Right ventricle myocardium inferior (tissue), 1 donor: ENCODE results near the gene CDK19. TPM values are rescaled to one million over a fixed set of nuclear protein-coding genes. Genes with fewer than 3 reads are reported as not detected.

Experiments
- ATAC-seq: fragments of 200-7000 bp; cut with Tn5 transposase; one replicate; pipeline ENCODE4 v1.9.1; 2020; ENCODE audit warnings: mild to moderate bottlenecking, moderate library complexity
- DNase-seq: peaks from one replicate; pipeline ENCODE4 v3.0.0; 2021; ENCODE audit errors: missing footprints
- intact Hi-C: fragments of 100-400 bp; cut with DNase I; formaldehyde crosslinking; loops from one replicate; pipeline ENCODE4 v1.11.0; 2022
- total RNA-seq: library from RNA; stranded (reverse); fragmentation: NEBNext Ultra II Directional; extraction: Animal tissue kit (Norgen Biotek cat#: 25700); gene quantifications from one replicate; pipeline ENCODE4 v1.2.1, GENCODE V29; 2021
- donor health status: DM: no; HTN: yes; CAD: no; lungs with severe emphysema.

The CDK19 gene
- total RNA-seq, 1 donor from 2014 or later: 11.5 TPM

DNA sequence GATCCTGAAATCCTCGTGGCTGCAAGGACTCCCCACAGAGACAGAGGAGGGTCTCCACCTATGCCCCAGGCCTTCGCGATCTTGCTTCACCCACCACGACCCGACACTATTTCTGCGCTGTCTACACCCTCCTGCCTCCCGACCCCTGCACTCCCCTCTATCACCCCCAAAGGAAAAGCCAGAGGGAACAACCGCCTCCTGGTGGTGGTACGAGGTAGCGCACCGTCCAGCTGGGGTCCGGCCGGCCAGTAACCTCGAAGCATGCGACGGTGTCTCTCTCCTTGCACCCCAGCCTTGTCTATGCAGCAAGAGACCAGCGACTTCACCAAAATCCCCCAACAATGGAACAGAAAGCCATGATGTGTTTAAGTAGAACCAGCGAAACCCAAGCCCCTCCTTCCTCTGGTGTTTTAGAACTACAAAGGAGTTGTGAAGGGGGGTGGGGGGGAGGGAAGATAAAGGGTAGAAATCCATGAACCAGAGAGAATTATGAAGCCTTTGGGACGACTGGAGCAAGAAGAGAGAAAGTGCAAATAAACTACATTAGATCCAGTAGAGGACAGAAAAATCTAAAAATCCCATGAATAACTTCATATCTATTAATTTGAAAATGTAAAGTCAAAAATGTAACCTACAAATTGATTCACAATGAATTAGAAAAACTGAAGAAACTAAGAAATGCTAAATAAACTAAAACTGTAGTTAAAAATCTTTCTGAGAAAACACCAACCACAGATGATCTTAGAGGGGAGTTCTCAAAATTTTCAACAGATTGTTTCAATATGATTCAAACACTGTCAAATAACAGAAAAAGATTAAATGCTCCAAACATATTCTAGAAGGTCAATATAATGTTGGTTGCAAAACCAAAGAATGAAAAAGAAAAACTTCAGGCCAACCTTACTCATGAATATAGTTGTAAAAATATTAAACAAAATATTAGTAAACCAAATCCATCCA lies 168.0 kb downstream of the CDK19 start:
- ATAC-seq (no peak), DNase-seq (peak; percentile 16)
- intact Hi-C loops: no loop called here

DNA sequence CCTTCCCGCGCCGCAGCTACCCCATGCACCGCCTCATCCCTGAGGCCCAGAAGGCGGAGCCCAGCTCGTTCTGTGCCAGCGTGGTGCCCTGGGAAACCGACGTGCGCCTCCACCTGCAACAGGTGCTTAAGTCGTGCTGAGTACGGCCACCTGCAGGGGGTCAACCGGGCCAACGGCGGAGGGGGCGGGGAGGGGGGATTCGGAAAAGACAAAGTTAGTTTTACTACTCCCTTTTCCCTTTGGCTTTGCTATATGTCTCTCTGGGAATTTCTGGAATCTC lies 168.9 kb downstream of the CDK19 start:
- no peak for ATAC-seq
- no peak for DNase-seq
- intact Hi-C loops: no loop called here

DNA sequence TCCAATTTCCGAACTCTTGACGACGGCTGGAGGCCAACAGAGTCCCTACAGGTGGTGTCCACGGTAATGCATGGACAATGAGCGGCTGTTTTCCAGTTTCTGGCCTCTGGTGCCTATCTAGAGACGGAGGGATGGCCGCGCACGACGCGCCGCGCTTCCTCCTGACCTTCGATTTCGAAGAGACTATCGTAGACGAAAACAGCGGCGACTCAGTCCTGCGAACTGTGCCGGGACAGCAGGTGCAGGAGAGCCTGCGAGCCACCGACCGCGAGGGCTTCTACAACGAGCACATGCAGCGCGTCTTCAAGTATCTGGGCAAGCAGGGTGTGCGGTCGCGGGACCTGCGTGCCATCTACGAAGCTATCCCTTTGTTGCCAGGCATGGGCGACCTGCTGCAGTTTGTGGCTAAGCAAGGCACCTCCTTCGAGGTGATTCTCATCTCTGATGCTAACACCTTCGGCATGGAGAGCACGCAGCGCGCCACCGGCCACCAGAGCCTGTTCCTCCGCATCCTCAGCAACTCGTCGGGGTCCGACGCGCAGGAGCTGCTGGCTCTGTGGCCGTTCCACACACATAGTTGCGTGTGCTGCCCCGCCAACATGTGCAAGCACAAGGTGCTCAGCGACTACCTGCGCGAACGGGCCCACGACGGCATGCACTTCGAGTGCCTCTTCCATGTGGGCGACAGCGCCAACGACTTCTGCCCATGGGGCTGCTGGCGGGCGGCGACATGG lies 169.4 kb downstream of the CDK19 start:
- ATAC-seq (no peak), DNase-seq (peak; percentile 68)
- intact Hi-C loops: no loop called here

DNA sequence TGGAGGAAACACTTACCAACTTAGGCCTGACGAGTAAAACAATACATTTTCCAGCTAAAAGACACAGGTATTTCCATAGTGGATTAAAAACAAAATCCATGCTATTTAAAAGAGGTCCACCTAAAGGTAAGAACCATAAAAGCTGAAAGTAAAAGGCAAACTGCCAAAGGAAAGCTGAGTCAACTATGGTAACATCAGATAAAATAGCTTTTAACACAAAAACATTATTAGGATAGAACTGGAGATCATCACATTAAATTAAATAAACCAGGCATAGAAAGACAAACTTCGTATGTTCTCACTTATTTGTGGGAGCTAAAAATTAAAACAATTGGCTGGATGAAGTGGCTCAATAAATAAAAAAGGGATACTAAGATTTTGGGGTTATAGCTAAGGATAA lies 172.1 kb downstream of the CDK19 start:
- intact Hi-C loops: no loop called here
- DNase-seq (no peak), ATAC-seq (no peak)

DNA sequence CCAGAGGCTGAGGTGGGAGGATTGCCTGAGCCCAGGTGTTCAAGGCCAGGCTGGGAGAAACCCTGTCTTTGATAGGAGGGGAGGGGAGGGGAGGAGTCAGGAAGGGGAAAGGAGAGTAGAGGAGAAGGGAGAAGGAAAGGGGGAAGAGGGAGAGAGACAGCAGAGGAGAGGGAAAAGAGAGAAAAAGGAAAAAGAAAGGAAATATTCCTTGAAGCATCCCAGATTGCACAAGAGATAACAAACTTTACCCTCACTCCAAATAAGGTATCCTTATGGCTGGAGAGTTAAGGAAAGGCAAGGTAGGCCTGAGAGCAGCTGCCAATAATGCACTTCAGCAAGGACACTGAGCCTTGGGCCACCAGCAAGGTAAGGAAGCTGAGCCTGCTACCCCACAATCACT lies 172.6 kb downstream of the CDK19 start:
- intact Hi-C loops: no loop called here
- ATAC-seq (no peak), DNase-seq (peak; percentile 23)

DNA sequence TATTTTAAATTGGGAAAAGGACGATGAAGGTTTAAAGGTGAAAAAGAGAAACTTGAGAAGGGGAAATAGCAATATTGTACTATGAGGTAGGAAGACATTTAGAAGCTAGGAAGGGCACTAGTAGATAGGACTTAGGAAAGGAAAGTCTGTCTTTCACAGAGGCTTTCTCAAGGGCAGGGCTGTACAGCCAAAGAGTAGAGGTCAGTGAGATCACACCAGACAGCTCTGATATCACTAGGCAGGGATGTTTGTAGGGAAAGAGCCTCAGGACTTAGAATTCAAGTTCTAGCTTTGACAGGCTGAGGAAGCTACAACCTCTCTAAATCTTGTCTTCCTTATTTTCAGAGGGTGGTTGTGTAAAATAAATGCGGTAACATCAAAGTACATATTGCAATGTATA lies 178.5 kb downstream of the CDK19 start:
- DNase-seq (no peak), ATAC-seq (peak; percentile 60)
- intact Hi-C loops: no loop called here

DNA sequence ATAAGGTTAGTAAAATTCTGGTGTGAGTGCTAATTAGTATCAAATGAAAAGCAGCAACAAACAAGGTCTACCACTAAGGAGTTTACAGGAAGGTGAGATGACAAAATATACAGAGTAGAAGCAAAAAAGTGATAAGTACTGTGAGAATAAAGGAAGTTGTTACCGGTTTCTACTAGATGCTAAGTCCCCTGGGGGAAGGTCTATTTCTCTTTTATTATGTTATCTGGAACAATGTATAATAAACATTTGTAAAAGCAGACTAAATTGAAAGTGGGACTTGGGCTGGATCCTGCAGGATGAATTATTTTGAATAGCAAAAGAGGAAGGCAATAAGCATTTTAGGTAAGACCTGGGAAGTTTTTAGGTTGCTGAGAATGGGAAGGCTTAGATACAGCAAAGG lies 180.2 kb downstream of the CDK19 start:
- DNase-seq: no peak
- ATAC-seq: no peak
- intact Hi-C loops: no loop called here

DNA sequence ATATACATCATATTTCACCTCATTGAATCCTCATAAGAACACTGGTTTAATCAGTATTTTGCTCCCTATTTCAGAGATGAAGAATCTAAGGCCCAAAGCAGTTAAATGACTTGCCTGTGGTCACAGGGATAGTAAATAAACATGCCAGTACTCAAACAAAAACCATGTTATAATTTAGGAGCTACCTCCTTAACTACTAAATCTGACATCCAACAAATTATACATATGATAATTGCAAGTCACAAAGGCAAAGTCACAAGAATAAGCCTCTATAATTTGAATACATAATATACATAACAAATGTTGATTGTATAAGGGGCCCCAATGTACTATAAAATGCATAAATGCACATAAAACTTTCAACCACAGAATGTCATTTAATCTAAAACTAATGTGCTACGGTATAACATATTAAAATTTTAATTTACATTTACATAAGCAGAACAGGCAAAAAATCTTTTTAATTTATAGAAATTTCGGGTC lies 181.5 kb downstream of the CDK19 start:
- intact Hi-C loops: no loop called here
- DNase-seq: no peak
- ATAC-seq: no peak

DNA sequence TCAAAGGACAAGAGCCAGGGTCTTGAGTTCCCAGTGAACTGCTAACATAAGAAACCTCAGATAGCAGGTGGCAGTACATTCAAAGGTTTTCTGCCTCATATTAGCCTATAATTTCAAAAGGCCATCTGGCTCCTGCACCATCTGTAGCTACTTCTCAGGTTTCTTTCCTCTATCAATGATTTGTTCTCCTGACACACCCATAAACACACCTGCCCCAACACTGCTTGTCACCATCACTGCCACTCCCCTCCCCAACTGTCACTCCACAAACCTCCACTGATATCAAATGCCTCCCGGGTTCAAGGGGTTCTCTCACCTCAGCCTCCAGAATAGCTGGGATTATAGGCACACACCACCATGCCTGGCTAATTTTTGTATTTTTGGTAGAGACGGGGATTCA lies 186.1 kb downstream of the CDK19 start:
- intact Hi-C loops: loop anchor here (10.0 kb wide), 1 partner anchor 84 kb away; no protein-coding TSS in a partner anchor
- ATAC-seq (no peak), DNase-seq (no peak)

DNA sequence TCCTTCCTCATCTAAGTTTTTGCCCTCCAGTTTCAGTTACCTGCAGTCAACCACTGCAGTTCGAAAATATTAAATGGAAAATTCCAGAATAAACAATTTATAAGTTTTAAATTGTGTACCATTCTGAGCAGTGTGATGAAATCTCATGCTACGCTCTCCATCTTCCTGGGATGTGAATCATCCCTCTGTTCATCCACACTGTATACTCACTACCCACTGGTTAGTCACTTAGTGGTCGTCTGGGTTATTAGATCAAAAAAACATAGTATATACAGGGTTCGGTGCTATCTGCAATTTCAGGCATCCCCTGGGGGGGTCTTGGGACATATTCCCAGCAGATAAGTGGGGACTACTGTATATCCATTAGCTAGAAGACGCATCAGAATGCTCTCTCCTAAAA lies 186.9 kb downstream of the CDK19 start:
- DNase-seq (no peak), ATAC-seq (no peak)
- intact Hi-C loops: loop anchor here (10.0 kb wide), 1 partner anchor 84 kb away; no protein-coding TSS in a partner anchor

DNA sequence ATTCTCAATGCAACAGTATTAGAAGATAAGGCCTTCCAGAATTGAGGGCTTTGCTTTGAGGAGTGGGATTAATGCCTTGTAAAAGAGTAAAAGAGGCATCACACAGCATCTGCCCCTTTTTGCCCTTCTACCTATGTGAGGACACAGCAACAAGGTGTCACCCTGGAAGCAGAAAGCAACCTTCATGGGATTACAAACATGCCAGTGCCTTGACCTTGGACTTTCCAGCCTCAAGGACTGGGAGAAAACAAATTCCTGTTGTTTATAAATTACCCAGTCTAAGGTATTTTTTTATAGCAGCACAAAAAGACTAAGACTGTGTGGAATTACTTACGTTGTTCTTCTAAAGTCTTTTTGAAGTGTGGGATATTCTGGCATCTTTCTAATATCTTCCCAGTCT lies 188.8 kb downstream of the CDK19 start:
- intact Hi-C loops: loop anchor here (10.0 kb wide), 1 partner anchor 82 kb away; no protein-coding TSS in a partner anchor
- ATAC-seq (no peak), DNase-seq (no peak)

DNA sequence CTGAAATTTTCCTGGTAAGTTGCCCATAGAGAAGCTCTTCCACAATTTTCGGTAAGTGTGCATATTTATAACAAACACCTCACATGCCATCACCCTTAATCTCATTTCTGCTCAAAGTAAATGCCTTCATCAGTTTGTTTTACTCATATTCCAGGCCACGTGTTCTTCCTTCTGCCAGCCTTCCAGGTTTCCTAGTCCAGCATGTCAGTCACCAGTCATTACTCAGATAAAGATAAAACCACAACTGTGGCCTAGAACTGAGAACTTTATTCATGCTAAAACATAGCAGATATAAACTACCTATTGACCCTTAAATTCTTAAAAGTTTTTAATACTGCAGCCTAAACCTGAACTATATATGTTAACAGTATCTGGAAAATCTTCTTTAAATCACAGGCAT lies 189.4 kb downstream of the CDK19 start:
- intact Hi-C loops: loop anchor here (10.0 kb wide), 1 partner anchor 81 kb away; no protein-coding TSS in a partner anchor
- no peak for ATAC-seq

DNA sequence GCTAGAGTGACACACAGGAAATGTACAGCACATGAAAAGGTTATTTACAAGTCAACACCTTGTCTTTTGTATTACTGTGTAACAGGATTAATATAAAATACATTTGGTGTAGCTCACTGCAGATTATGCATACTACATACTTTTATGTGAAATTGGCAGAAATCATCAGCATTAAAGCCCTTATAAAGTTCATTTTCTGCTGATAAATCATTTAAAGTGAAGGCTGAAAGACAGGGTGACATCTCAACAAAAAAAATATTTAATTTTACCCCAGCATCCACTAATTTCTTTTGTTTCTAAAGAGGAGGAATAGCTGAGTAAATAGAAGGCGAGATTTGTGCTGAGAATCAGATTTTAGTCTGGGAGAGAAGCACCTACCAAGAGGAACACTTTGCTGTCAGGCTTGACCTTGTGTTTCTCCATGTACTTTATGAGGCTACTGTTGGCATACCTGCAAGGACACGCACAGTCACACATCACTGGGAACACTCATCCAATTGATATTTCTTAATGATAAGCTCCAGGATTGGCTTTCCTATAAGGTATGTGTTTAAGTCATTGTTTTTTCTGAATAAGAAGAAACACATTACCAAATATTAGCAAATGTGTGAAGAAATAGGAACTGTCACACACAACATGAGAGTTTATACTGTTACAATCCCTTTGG lies 192.2 kb downstream of the CDK19 start:
- ATAC-seq: peak; percentile 33
- no peak for DNase-seq
- intact Hi-C loops: loop anchor here (5.0 to 10.0 kb wide), 2 partner anchors 56 to 78 kb away; no protein-coding TSS in a partner anchor

More for the DNA sequence above, 189.4 kb downstream of the CDK19 start:
- DNase-seq: no peak

DNA sequence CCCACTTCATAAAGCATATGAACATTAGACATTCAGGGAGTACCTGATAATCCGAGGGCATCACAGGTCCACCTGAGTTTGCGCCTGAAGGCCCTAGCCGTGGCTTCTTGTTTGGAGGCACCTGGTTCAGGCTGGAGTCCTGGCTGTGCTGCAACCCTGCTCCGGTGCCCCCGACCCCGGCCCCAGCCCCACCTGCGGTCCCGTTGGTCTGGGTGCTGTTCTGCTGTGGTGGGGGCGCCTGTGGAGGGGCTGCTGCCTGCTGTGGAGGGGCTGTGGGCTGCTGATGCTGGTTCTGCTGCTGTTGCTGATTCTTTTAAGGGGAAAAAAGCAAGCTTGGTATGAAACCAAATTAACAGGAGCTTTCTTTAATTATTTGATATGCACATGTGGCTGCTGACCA lies 194.2 kb downstream of the CDK19 start:
- no peak for ATAC-seq
- intact Hi-C loops: loop anchor here (5.0 to 10.0 kb wide), 2 partner anchors 54 to 76 kb away; no protein-coding TSS in a partner anchor
- DNase-seq: no peak

DNA sequence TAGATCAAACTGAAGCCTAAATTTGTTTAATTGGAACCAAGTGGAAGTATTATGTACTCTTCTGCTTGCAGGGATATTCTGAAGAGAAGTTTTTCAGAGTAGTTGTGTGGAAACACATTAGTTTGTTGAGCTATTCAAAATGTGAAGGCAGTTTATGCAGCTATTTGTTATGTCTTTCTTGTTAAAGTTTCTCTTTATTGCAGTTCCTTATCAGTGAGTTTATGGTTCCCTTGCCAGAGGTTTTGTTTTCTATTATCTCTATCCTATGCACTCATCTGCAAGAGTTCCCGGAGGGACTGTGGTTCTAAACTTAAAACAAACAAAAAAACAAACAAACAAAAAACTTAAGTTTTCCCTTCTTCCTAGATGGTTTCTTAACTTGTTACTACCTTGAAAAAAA lies 195.2 kb downstream of the CDK19 start:
- intact Hi-C loops: loop anchor here (5.0 to 10.0 kb wide), 2 partner anchors 53 to 75 kb away; no protein-coding TSS in a partner anchor
- ATAC-seq (no peak), DNase-seq (no peak)

DNA sequence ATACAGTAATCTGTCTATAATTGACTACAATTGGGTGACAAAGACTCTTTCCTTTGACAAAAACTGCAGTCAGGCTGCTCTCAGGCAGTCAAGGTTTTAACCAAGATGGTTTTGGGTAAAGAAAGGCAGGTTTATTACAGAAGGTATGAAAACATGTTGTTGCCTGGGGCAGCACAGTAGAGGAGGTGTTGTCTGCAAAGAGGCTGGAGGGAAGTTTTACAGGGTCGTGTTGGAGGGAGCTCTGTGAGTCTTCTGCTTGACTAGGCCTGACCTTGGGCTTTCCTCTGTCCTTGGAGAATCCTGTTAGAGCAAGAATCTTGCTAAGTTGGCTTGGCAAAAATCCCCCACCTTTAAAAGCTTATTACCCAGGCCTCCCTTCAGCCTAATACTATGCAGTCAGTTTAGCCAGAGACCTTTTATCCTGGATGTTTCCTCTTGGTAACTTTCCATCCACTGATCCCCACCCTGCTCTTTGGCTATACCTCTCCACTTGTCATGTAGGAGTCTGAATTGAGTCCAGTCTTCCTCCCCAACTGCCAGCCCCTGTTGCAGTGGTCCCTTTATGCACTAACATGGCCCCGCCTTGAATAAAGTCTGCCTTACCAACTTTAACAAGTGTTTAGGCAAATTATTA lies 195.9 kb downstream of the CDK19 start:
- no peak for ATAC-seq
- DNase-seq: no peak
- intact Hi-C loops: no loop called here

DNA sequence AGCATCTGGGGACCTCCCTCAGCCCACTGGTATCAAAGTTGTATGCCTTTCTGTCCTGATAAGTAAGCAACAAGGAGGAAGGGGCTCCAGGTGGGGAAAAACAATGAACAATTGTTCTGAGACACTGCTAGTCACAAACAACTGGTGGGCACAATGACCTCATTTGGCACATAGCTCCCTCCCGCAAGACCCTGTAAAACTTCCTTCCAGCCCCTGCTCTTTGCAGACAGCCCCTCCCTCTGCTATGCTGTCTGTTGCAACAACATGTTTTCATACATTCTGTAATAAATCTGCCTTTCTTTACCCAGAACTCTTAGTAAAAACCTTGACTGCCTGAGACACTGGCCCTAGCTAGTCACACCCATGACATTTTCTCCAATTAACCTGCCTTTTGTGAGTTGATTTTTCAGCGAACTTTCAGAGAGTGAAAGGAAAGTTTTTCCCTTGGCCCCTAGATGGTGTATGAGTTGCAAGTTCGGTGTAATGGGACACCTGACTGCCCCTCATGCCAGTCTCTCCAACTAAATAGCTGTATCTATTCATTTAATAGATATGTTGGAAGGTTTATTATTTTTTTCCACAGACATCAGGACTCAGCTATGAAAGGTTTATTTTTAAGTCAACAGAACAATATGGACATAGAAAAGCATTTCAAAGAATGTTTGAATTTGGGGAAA lies 196.5 kb downstream of the CDK19 start:
- ATAC-seq: peak; percentile 29
- DNase-seq: no peak
- intact Hi-C loops: no loop called here

DNA sequence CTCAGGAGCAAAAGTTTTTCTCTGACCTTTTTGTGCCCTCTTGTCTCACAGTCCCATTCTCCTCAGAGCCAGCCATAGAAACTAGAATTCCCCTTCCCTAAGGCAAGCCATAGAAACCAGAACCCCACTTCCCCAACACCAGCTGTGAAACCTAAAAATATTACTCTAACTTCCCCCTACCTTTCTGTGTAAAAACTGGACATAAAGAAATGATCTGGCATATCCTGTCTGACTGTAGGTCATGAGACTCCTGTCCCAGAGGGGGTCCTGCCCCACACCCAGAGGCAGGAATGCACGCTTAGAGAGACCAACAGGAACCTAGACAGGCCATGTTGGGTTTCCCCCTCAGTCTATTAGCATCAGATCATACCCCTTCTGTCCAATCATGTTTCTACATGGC lies 198.2 kb downstream of the CDK19 start:
- no peak for DNase-seq
- intact Hi-C loops: no loop called here
- no peak for ATAC-seq
